Measurements from ENCODE around the gene SH2D7. TPM values are rescaled to one million over a fixed set of nuclear protein-coding genes. Genes with fewer than 3 reads are reported as not detected.

SH2D7 gene
- under 1 TPM; 0.26 to 0.28 TPM for total RNA-seq

DNA sequence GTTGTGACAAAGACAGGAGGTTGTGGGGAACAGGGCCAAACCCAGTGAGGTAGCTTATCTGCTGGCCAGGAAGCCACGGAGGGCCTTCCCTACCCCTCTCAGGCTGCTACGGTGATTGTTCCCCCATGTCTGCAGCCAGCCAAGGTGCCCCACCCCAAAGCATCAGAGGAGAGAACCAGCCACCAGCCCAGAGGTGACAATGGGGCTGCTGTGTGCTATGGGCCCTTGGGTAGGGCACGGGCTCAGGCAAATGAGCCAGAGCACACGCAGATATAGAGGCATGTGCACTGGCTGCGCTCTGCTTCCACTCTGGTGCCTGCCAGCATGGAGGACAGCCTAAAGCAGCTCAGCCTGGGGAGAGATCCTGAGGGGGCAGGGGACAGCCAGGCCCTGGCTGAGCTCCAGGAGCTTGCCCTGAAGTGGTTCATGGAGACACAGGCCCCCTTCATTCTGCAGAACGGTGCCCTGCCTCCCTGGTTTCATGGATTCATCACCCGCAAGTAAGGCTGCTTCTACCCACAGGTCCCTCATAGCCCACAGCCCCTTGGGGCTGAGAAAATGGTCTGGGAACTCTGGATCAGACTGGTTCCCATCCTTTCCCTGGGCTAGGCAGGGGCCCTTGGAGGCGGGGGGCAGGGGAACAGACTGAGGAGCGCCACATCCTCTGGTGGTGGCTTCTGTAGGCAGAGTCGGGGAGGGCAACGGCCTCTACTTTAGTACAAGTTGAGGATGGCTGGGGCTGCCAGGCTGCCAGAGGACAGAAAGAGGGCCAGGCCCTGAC, at the start of gene SH2D7:
TSS of gene SH2D7 (plus strand) at position 301 of the 781 bp plus-strand sequence. CDS start at position 325, 24 bp downstream.
- peaks cover 9% of the 10 kb centered on the region for H3K36me3 Mint-ChIP-seq
- H3K4me3 Mint-ChIP-seq = no peak within 1 kb of the TSS
- ATAC-seq = peak; percentile 58
- peak within 1 kb of the TSS; percentile 61 for H3K27ac Mint-ChIP-seq
- no peaks in the 10 kb centered on the region for H3K27me3 Mint-ChIP-seq
- H3K9me3 Mint-ChIP-seq (ENCODE audit: low read depth) = peaks cover 6% of the 10 kb centered on the region
- peaks cover 41% of the 10 kb centered on the region for H3K4me1 Mint-ChIP-seq
- CTCF ChIA-PET = interaction anchor here (1.1 to 5.7 kb wide), 7 partner anchors 9 to 134 kb away, joined by 3 to 34 read pairs (median 4); no protein-coding TSS in a partner anchor
- no peak for DNase-seq

DNA sequence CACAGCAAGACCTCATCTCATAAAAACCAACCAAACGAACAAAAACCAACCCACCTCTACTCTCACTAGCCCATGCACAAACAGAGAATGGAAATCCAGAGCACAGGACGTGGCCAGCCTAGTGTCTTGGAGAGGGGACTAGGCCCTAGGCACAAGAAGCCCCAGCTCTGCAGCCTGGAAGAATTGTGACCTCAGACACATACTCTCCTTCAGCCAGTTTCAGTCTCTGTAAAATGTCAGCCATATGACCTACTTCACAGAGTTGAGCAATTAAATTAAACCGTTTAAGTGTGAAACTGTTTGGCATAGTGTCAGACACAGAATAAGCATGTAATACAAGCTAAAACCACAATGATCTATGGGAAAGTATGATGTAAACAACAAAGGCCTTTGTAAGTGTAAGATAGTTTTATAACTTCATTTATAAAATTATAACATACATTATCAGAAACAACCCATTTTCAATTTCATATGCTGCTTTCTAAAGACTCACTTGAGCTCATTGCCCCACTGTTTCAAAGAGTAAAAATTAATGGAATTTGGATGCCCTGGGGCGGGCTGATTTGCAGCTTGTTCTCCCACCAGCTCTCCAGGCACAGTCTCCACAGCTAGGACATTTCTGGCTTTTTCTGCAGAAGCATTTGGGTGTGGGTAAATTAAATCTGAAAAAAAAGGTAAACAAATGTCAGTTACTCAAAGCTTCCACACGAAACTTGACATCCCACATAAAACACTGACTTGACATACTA, 47.8 kb upstream of the SH2D7 start:
- Mint-ChIP-seq H3K27ac (peak overlapping the region; percentile 82), H3K36me3 (peaks cover 45% of the 10 kb centered on the region), H3K27me3 (no peaks in the 10 kb centered on the region), H3K9me3 (ENCODE audit: low read depth) (no peaks in the 10 kb centered on the region), H3K4me1 (peaks cover 95% of the 10 kb centered on the region), H3K4me3 (peak overlapping the region; percentile 1)
- DNase-seq (peak; percentile 64), ATAC-seq (peak; percentile 56)
- CTCF ChIA-PET = interaction anchor here (0.7 to 2.1 kb wide), 4 partner anchors 10 to 64 kb away, joined by 3 to 13 read pairs (median 6); no protein-coding TSS in a partner anchor

DNA sequence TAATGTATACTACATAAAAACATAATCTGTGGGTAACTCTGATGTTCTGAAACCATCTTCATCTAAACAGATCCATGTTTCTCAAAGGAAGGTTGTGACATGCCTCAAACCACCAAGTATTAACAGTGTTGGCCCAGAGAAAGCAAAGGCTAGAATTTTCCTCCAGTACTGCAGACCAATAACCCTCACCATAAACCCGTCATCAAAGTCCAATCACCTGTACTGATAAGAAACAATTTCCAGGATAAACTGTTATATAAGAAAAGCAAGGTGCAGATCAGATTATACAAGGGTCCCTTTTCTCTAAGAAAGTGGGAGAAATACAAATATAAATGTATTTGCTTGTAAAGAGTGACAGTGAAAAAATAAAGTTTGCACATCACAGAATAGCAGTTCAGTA, 47.2 kb upstream of the SH2D7 start:
- ATAC-seq (no peak), DNase-seq (no peak)
- Mint-ChIP-seq H3K27ac (peak overlapping the region; percentile 75), H3K9me3 (ENCODE audit: low read depth) (no peaks in the 10 kb centered on the region), H3K4me3 (no peak overlapping the region), H3K4me1 (peaks cover 95% of the 10 kb centered on the region), H3K27me3 (no peaks in the 10 kb centered on the region), H3K36me3 (peaks cover 40% of the 10 kb centered on the region)
- CTCF ChIA-PET = interaction anchor here (0.7 to 2.1 kb wide), 3 partner anchors 10 to 63 kb away, joined by 3 to 13 read pairs (median 9); no protein-coding TSS in a partner anchor

DNA sequence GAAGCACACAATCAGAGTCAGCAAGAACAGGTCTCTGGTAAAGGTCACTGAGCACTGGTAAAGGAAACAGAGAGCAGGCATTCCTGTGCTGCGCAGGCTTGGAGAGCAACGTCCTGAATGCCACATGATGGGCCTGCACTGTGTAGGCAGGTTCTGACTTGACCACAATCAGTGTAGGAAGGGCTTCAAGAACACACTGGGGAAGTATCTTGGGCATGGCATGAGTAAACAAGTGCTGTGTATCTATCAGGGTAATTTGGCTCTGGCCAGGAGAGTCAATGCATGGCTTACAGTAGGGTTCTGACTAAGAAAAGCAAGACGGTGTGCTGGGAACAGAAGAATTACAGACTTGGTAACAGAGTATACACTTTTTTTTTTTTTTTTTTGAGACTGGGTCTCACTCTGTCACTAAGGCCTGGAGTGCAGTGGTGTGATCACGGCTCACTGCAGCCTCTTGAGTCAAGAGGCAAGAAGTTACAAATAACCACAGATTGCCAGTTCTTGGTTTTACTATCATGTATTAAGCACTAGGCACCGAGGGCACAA, 45.5 kb upstream of the SH2D7 start:
- Mint-ChIP-seq H3K4me3 (peak overlapping the region; percentile 29), H3K9me3 (ENCODE audit: low read depth) (no peaks in the 10 kb centered on the region), H3K36me3 (peaks cover 42% of the 10 kb centered on the region), H3K27ac (peak overlapping the region; percentile 94), H3K4me1 (peaks cover 97% of the 10 kb centered on the region), H3K27me3 (no peaks in the 10 kb centered on the region)
- CTCF ChIA-PET = interaction anchor here (1.1 to 9.3 kb wide), 7 partner anchors 11 to 257 kb away, joined by 3 to 154 read pairs (median 8); no protein-coding TSS in a partner anchor
- peak; percentile 75 for DNase-seq
- peak; percentile 21 for ATAC-seq

DNA sequence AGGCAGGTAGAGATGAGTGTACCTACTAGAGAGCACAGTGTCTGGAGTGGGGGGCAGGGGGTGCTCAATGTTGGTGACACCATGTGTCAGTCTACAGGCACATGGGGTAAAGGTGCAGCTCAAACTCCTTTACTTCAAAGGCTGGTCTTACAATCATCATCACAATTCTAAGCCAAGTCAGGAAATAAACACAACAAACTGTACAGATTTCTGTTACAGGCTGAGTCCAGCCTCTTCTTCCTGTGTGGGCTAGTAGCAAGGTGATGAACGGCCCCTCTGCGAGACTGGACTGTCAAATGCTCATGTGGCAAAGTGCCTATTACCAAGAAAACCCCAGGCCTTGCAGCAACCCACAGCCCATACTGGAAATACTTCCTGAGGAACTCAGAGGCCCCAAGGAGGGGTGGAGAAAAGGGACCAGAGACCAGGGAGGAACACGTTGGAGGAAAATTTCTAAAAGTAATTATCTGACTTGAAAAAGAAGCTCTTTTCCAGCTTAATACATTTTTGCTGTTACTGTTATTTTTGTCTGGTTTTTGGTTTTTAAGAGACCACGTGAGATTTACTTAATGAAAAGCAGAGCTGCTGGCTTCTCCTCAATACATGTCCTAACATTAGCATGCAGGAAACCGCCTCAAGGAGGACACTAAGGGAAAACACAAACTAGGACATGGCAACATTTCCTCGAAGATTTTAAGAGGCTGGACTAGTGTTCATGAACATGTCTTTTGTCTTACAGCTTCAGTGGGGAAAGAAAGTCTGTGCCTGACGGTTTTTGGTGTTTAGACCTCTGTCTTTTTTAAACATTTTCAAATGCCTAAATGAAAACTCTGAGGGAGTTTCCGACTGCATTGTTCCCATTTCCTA, 44.4 kb upstream of the SH2D7 start:
- ATAC-seq (peak; percentile 13), DNase-seq (peak; percentile 73)
- H3K4me3 Mint-ChIP-seq = peak overlapping the region; percentile 37
- H3K27ac Mint-ChIP-seq = peak overlapping the region; percentile 94
- H3K4me1 Mint-ChIP-seq = peaks cover 97% of the 10 kb centered on the region
- CTCF ChIA-PET = interaction anchor here (1.2 to 9.3 kb wide), 6 partner anchors 12 to 60 kb away, joined by 4 to 154 read pairs (median 15); no protein-coding TSS in a partner anchor
- H3K9me3 Mint-ChIP-seq (ENCODE audit: low read depth) = no peaks in the 10 kb centered on the region
- peaks cover 41% of the 10 kb centered on the region for H3K36me3 Mint-ChIP-seq
- H3K27me3 Mint-ChIP-seq = no peaks in the 10 kb centered on the region

DNA sequence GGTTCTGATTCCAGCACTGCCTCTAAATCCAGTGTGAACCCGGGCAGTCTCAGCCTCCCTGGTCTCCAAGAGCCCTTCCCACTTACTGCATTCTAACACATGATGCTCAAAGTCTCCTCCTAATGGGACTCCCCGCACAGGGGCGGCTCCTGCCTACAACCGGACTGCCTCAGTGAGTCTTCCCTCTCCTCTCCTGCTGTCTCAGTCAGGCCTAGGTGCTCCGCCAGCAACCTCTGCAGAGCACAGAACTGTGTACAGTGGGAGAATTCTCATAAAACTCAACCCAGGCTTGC, 43.8 kb upstream of the SH2D7 start:
- H3K27me3 Mint-ChIP-seq = no peaks in the 10 kb centered on the region
- H3K27ac Mint-ChIP-seq = peak overlapping the region; percentile 94
- DNase-seq = no peak
- no peak overlapping the region for H3K4me3 Mint-ChIP-seq
- peaks cover 96% of the 10 kb centered on the region for H3K4me1 Mint-ChIP-seq
- CTCF ChIA-PET = interaction anchor here (1.5 to 9.3 kb wide), 6 partner anchors 13 to 60 kb away, joined by 4 to 154 read pairs (median 15); no protein-coding TSS in a partner anchor
- no peaks in the 10 kb centered on the region for H3K9me3 Mint-ChIP-seq (ENCODE audit: low read depth)
- H3K36me3 Mint-ChIP-seq = peaks cover 40% of the 10 kb centered on the region
- no peak for ATAC-seq

DNA sequence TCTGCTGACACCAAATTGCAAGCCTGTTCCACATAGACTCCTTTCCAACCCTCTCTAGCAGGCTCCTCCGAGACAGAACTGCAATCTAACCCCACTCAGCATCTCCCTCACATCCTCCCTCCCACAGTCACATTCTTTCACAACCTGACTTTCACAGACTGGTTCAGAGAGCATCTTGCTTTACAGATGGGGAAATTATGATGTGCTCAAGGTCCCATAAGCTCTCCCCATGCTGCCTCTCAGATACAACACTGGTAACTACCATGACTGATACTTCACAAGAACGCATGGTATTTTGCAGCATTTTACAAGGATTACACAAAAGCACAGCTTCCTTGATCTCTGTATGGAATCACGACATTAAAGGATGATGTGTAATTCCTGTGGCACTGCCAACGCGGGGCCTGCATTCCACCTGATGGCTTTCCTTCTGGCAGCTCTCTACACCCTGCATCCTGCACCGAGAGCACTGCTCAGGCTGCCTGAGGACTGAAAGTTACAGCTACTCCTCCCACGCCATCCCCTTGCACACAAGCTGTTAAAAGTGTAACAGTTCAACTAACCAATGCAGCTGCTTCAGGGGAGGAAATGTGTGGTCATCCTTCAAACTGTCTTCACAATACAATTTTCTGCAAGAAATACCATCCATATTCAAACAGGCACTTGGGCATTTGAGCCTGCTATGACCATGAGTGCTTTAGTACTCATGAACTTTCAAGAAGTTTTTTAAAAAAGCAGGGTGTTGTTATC, 42.5 kb upstream of the SH2D7 start:
- H3K4me3 Mint-ChIP-seq = peak overlapping the region; percentile 48
- peaks cover 37% of the 10 kb centered on the region for H3K36me3 Mint-ChIP-seq
- peak; percentile 88 for DNase-seq

DNA sequence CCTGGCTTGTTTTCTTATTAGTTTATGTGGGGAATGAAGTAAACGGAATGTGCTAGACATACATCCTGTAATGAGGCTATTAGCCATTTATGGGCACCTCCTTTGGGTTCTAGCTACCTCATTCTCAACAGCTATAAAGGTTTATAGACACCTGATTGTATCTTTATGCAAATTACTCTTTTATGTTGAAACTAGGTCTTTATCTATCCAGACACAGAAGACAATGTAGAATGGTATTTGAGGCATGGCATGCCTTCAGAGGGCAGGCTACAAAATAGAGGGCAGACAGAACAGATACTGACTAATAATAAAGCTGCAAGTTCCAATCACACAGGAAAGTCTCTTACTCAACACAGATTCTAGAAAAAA, 41.9 kb upstream of the SH2D7 start:
- DNase-seq = no peak
- peak; percentile 26 for ATAC-seq
- H3K4me3 Mint-ChIP-seq = peak overlapping the region; percentile 48
- peaks cover 96% of the 10 kb centered on the region for H3K4me1 Mint-ChIP-seq
- H3K27ac Mint-ChIP-seq = peak overlapping the region; percentile 94
- CTCF ChIA-PET = interaction anchor here (0.7 to 9.3 kb wide), 15 partner anchors 9 to 191 kb away, joined by 3 to 154 read pairs (median 8); partner anchors contain the start of gene CIB2
- no peaks in the 10 kb centered on the region for H3K27me3 Mint-ChIP-seq
- H3K36me3 Mint-ChIP-seq = peaks cover 40% of the 10 kb centered on the region
- H3K9me3 Mint-ChIP-seq (ENCODE audit: low read depth) = no peaks in the 10 kb centered on the region

More for the DNA sequence above, 42.5 kb upstream of the SH2D7 start:
- CTCF ChIA-PET = interaction anchor here (0.7 to 9.3 kb wide), 15 partner anchors 9 to 191 kb away, joined by 3 to 154 read pairs (median 8); partner anchors contain the start of gene CIB2
- Mint-ChIP-seq H3K27ac (peak overlapping the region; percentile 94), H3K4me1 (peaks cover 96% of the 10 kb centered on the region), H3K27me3 (no peaks in the 10 kb centered on the region), H3K9me3 (ENCODE audit: low read depth) (no peaks in the 10 kb centered on the region)
- ATAC-seq = peak; percentile 77

DNA sequence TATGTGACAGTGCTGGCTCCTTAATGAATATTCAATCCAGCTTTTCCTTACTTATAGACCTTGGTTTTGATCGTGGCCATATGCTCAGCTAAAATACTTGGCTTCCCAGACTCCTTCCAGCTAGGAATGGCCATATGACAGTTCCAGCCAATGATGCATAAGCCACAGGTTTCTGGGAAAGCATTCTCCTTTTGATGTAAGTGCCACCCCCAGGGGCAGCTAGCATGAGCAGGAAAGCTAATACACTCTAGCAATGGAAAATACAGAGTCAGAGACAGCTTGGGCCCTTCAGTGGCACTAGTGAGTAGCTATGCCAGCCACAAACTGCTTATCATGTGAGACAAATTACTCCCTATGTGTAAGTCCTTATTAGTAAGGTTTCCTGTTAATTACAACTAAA, 41.5 kb upstream of the SH2D7 start:
- no peaks in the 10 kb centered on the region for H3K27me3 Mint-ChIP-seq
- H3K4me3 Mint-ChIP-seq = peak overlapping the region; percentile 35
- H3K9me3 Mint-ChIP-seq (ENCODE audit: low read depth) = no peaks in the 10 kb centered on the region
- H3K4me1 Mint-ChIP-seq = peaks cover 97% of the 10 kb centered on the region
- ATAC-seq = peak; percentile 18
- peak overlapping the region; percentile 94 for H3K27ac Mint-ChIP-seq
- peak; percentile 60 for DNase-seq
- peaks cover 42% of the 10 kb centered on the region for H3K36me3 Mint-ChIP-seq
- CTCF ChIA-PET = interaction anchor here (1.3 to 9.3 kb wide), 10 partner anchors 8 to 144 kb away, joined by 3 to 154 read pairs (median 18); partner anchors contain the start of gene CIB2

DNA sequence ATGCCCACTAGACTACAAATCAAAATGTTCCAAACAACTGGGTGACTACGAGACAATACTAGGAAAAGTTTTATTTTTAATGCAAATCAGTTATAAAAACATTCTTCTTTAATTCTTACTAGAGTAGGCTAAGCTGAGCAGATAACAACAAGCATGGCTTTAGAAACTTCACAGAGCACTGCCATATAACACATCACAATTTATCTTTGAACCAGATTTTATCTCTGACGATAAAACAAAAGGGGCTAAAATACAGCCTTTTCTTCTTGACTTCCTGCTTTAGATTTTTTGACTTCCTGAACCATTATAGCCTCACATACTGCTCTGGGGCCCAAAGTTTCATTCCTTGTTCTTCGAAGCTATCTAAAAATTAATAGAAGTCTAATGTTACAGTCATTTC, 40.8 kb upstream of the SH2D7 start:
- Mint-ChIP-seq H3K4me3 (no peak overlapping the region), H3K9me3 (ENCODE audit: low read depth) (no peaks in the 10 kb centered on the region), H3K27me3 (no peaks in the 10 kb centered on the region), H3K4me1 (peaks cover 97% of the 10 kb centered on the region), H3K36me3 (peaks cover 43% of the 10 kb centered on the region), H3K27ac (peak overlapping the region; percentile 94)
- CTCF ChIA-PET = interaction anchor here (1.2 to 9.3 kb wide), 11 partner anchors 8 to 144 kb away, joined by 3 to 154 read pairs (median 13); no protein-coding TSS in a partner anchor
- DNase-seq (no peak), ATAC-seq (no peak)

DNA sequence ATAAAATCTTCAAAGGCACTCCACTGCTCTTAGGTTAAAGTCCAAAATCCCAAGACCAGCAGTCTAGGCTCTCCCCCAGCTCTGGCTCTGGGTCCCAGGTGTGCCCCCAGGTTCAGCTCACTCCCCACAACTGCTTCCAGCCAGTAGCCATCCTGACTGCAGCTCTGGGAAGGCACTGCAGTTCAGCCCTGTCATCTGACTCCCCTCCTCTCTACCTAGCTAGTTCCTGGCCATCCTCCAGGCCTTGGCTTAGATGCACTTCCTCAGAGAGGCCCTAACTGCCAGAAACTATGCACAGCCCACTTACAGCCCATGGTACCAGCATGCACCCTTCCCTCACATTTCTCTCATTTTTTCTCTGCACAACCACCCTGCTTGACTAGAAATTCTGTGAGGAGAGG, 40.4 kb upstream of the SH2D7 start:
- DNase-seq = peak; percentile 50
- H3K27ac Mint-ChIP-seq = peak overlapping the region; percentile 94
- H3K9me3 Mint-ChIP-seq (ENCODE audit: low read depth) = no peaks in the 10 kb centered on the region
- H3K27me3 Mint-ChIP-seq = no peaks in the 10 kb centered on the region
- peak overlapping the region; percentile 3 for H3K4me3 Mint-ChIP-seq
- no peak for ATAC-seq
- CTCF ChIA-PET = interaction anchor here (0.8 to 9.3 kb wide), 11 partner anchors 10 to 61 kb away, joined by 3 to 154 read pairs (median 11); no protein-coding TSS in a partner anchor
- peaks cover 40% of the 10 kb centered on the region for H3K36me3 Mint-ChIP-seq
- H3K4me1 Mint-ChIP-seq = peaks cover 97% of the 10 kb centered on the region

Data from activated CD8-positive, alpha-beta memory T cell treated with anti-CD3 and anti-CD28 coated beads, Interleukin-2, amount 10 ng/mL, durations not matched to agents 7 days and 5 days (primary cell).